OCI-LY1 (cell line): Measurements from ENCODE around the gene KCNJ15.

Experiments
- EZH2 ChIP-seq: fragments of 200-600 bp; sonication (generic), shearing (Covaris generic); IDR thresholded peaks from 2 replicates; pipeline ENCODE4 v1.8.0; 2017; ENCODE audit warnings: borderline replicate concordance, mixed run types, mild to moderate bottlenecking, antibody characterized with exemption, low read length, moderate library complexity, mixed read lengths
- TF ChIP-seq, protein P1 (sequence below): fragments of 200-600 bp; sonication (generic), shearing (Covaris generic); IDR thresholded peaks from 2 replicates; pipeline ENCODE4 v1.5.1; 2017; ENCODE audit warnings: mild to moderate bottlenecking, antibody characterized with exemption, low read length, moderate library complexity, mixed read lengths

- TF ChIP-seq, protein P1, sequence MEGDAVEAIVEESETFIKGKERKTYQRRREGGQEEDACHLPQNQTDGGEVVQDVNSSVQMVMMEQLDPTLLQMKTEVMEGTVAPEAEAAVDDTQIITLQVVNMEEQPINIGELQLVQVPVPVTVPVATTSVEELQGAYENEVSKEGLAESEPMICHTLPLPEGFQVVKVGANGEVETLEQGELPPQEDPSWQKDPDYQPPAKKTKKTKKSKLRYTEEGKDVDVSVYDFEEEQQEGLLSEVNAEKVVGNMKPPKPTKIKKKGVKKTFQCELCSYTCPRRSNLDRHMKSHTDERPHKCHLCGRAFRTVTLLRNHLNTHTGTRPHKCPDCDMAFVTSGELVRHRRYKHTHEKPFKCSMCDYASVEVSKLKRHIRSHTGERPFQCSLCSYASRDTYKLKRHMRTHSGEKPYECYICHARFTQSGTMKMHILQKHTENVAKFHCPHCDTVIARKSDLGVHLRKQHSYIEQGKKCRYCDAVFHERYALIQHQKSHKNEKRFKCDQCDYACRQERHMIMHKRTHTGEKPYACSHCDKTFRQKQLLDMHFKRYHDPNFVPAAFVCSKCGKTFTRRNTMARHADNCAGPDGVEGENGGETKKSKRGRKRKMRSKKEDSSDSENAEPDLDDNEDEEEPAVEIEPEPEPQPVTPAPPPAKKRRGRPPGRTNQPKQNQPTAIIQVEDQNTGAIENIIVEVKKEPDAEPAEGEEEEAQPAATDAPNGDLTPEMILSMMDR: no peak
- no peak for TF ChIP-seq EZH2
Observed at GRCh38 chr21:38298832-38299231, 42.0 kb downstream of the KCNJ15 start.
